ENCODE results near the gene GNA15. TPM values are rescaled to one million over a fixed set of nuclear protein-coding genes. Genes with fewer than 3 reads are reported as not detected.

The GNA15 gene
- total RNA-seq, 2 experiments from 2014 or later, result 44.1 to 45.5 TPM

DNA sequence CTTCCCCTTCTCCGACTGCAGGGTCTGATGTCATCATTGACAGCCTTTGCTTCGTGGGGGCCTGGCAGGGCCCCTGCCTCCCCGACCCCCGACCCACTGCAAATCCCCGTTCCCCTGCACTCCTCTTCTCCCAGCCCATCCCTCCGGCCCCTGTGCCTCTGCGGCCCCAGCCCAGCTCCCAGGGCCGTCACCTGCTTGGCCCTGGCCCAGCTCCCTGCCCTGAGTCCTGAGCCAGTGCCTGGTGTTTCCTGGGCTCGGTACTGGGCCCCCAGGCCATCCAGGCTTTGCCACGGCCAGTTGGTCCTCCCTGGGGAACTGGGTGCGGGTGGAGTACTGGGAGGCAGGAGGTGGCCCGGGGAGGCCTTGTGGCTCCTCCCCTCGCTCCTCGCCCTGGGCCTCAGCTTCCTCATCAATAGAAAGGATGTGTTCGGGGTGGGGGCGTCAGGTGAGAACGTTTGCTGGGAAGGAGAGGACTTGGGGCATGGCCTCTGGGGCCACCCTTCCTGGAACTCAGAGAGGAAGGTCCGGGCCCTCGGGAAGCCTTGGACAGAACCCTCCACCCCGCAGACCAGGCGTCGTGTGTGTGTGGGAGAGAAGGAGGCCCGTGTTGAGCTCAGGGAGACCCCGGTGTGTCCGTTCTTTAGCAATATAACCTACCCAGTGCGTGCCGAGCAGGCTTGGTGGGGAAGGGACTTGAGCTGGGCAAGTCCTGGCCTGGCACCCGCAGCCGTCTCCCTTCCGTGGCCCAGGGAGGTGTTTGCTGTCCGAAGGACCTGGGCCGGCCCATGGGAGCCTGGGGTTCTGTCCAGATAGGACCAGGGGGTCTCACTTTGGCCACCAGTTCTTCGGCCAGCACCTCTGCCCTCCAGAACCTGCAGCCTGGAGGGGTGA, 72.7 kb downstream of the GNA15 start:
- no peaks in the 10 kb centered on the region for H3K9me3 Mint-ChIP-seq
- TF ChIP-seq, protein P1, sequence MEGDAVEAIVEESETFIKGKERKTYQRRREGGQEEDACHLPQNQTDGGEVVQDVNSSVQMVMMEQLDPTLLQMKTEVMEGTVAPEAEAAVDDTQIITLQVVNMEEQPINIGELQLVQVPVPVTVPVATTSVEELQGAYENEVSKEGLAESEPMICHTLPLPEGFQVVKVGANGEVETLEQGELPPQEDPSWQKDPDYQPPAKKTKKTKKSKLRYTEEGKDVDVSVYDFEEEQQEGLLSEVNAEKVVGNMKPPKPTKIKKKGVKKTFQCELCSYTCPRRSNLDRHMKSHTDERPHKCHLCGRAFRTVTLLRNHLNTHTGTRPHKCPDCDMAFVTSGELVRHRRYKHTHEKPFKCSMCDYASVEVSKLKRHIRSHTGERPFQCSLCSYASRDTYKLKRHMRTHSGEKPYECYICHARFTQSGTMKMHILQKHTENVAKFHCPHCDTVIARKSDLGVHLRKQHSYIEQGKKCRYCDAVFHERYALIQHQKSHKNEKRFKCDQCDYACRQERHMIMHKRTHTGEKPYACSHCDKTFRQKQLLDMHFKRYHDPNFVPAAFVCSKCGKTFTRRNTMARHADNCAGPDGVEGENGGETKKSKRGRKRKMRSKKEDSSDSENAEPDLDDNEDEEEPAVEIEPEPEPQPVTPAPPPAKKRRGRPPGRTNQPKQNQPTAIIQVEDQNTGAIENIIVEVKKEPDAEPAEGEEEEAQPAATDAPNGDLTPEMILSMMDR (IDR thresholded peaks at IDR 0.05), result no peak
- peaks cover 7% of the 10 kb centered on the region for H3K36me3 Mint-ChIP-seq (ENCODE audit: low read depth)
- DNase-seq (no peak), ATAC-seq (no peak)
- no peak overlapping the region for H3K4me3 Mint-ChIP-seq
- intact Hi-C loops (cut with micrococcal nuclease), result no loop called here
- ChIA-PET POLR2A (interaction anchor here (0.6 kb wide), 1 partner anchor 13 kb away, joined by 3 read pairs; no protein-coding TSS in a partner anchor), CTCF (interaction anchor here (1.1 kb wide), 1 partner anchor 133 kb away, joined by 4 read pairs; no protein-coding TSS in a partner anchor)
- no peaks in the 10 kb centered on the region for H3K4me1 Mint-ChIP-seq (ENCODE audit: low read depth)
- no peak overlapping the region for H3K27ac Mint-ChIP-seq
- no peaks in the 10 kb centered on the region for H3K27me3 Mint-ChIP-seq

DNA sequence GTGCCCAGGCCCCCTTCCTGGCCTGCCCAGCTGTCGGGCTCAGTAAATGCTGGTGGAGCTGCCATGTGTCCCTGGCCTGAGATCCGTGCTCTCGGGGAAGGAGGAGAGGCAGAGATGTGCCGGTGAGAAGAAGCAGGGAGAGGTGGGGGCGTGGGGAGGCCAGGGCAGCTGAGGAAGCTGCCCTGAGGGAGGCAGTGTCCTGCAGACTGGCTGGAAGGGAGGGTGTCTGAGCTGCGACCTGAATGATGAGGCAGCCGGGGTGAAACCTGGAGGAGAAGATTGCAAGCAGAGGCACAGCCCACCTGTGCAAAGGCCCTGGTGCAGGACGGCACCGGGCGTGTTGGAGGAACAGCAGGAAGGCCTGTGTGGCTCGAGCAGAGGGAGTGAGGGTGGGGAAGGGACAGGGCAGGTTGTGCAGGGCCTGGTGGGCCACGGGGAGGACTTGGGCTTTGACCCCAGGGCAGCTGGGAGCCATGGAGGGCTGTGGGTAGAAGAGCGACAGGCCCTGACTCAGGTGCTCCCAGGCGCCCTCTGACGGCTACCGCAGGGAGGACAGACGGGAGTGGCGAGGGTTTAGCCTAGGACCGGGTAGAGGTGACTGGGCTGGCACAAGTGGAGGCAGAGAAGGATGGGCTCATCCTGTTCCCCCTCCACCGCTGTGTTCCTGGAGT, 74.6 kb downstream of the GNA15 start:
- POLR2A ChIA-PET, result interaction anchor here (0.6 to 0.7 kb wide), 2 partner anchors 23 to 371 kb away, joined by 3 read pairs; no protein-coding TSS in a partner anchor
- intact Hi-C loops (cut with micrococcal nuclease), result no loop called here

DNA sequence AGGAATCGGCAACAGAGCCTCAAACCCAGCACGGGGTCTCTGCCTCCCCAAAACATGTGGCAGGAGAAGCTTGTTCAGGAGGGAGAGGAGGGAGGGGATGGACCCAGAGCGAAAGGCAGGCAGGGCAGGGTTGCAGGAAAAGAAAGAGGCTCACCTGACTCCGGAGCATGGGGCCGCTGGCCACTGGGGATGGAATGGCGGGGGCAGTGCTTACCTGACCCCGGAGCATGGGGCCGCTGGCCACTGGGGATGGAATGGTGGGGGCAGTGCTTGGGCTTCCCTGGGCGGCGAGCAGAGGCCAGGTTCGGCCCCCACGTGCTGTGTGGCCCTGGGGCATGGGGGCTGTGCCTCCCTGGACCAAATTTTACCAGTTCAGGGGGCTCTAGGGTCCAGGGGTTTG, 75.4 kb downstream of the GNA15 start:
- no peak overlapping the region for H3K27ac Mint-ChIP-seq
- POLR2A ChIA-PET, result interaction anchor here (0.9 kb wide), 1 partner anchor 10 kb away, joined by 3 read pairs; no protein-coding TSS in a partner anchor
- intact Hi-C loops (cut with micrococcal nuclease), result no loop called here
- H3K36me3 Mint-ChIP-seq (ENCODE audit: low read depth), result peaks cover 3% of the 10 kb centered on the region
- no peak overlapping the region for H3K4me3 Mint-ChIP-seq
- no peaks in the 10 kb centered on the region for H3K4me1 Mint-ChIP-seq (ENCODE audit: low read depth)
- H3K27me3 Mint-ChIP-seq, result no peaks in the 10 kb centered on the region
- DNase-seq (no peak), ATAC-seq (no peak)
- TF ChIP-seq, protein P1 (IDR thresholded peaks at IDR 0.05), result no peak
- no peaks in the 10 kb centered on the region for H3K9me3 Mint-ChIP-seq
- CTCF ChIA-PET, result interaction anchor here (0.5 to 1.4 kb wide), 7 partner anchors 9 to 330 kb away, joined by 3 to 6 read pairs (median 4); partner anchors contain the start of gene CELF5

More for the DNA sequence above, 74.6 kb downstream of the GNA15 start:
- Mint-ChIP-seq H3K36me3 (ENCODE audit: low read depth) (peaks cover 5% of the 10 kb centered on the region), H3K27me3 (no peaks in the 10 kb centered on the region), H3K4me3 (no peak overlapping the region), H3K4me1 (ENCODE audit: low read depth) (no peaks in the 10 kb centered on the region), H3K27ac (no peak overlapping the region), H3K9me3 (no peaks in the 10 kb centered on the region)
- peak; percentile 84 for DNase-seq
- TF ChIP-seq, protein P1 (IDR thresholded peaks at IDR 0.05), result peak; percentile 70
- ATAC-seq, result peak; percentile 98
- CTCF ChIA-PET, result interaction anchor here (0.7 to 1.4 kb wide), 5 partner anchors 10 to 135 kb away, joined by 3 to 6 read pairs (median 4); partner anchors contain the start of gene CELF5

DNA sequence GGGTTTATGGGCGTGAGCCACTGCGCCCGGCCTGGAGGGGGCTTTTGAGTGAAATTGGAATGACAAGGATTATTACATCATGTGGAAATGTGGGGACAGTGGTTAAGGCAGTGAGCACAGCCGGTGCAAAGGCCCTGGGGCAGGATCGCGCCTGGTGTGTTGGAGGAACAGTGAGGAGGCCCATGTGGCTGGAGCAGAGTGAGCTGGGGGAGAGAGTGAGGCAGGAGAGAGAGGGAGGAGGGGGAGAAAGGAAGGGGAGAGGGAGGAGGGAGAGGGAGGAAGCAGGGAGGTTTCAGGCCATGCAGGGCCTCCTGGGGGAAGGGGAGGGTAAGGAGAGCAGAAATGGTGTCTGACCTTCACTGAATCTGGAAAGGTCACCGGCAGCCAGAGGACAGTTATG, 77.3 kb downstream of the GNA15 start:
- TF ChIP-seq, protein P1 (IDR thresholded peaks at IDR 0.05), result no peak
- DNase-seq (no peak), ATAC-seq (no peak)
- ChIA-PET CTCF (interaction anchor here (1.5 kb wide), 1 partner anchor 11 kb away, joined by 5 read pairs; the partner anchor contains the start of gene CELF5), POLR2A (no interaction called here)
- H3K4me3 Mint-ChIP-seq, result no peak overlapping the region
- no peaks in the 10 kb centered on the region for H3K9me3 Mint-ChIP-seq
- intact Hi-C loops (cut with micrococcal nuclease), result no loop called here
- no peak overlapping the region for H3K27ac Mint-ChIP-seq
- no peaks in the 10 kb centered on the region for H3K27me3 Mint-ChIP-seq
- H3K36me3 Mint-ChIP-seq (ENCODE audit: low read depth), result peaks cover 4% of the 10 kb centered on the region
- H3K4me1 Mint-ChIP-seq (ENCODE audit: low read depth), result no peaks in the 10 kb centered on the region

Other genes starting within 250 kb of the GNA15 start
- gene ZNF57, start 235.1 kb upstream of the GNA15 start, total RNA-seq, result 1 to 10 TPM; 5.0 to 5.1 TPM
- gene ZNF77, start 191.1 kb upstream of the GNA15 start, total RNA-seq, result 1 to 10 TPM; 2.6 to 2.8 TPM
- gene TLE6, start 158.5 kb upstream of the GNA15 start, total RNA-seq, result 1 to 10 TPM; 3.5 to 5.1 TPM
- 1 to 10 TPM; 2.8 to 3.0 TPM for gene TLE2, start 106.8 kb upstream of the GNA15 start, total RNA-seq
- 100 to 1,000 TPM; 283 to 296 TPM for gene TLE5, start 73.5 kb upstream of the GNA15 start, total RNA-seq
- gene GNA11, start 41.7 kb upstream of the GNA15 start, total RNA-seq, result 1 to 10 TPM; 5.2 to 5.4 TPM
- 10 to 100 TPM; 48.5 to 51.9 TPM for gene S1PR4, start 42.7 kb downstream of the GNA15 start, total RNA-seq
- gene NCLN, start 49.9 kb downstream of the GNA15 start, total RNA-seq, result 10 to 100 TPM; 55.9 to 56.8 TPM
- under 1 TPM; 0.20 to 0.56 TPM for gene CELF5, start 88.6 kb downstream of the GNA15 start, total RNA-seq
- 10 to 100 TPM; 19.0 to 20.8 TPM for gene NFIC, start 230.6 kb downstream of the GNA15 start, total RNA-seq